Activated gamma-delta T cell (primary cell): Measurements from ENCODE around the gene DDX54.
A peak's percentile ranks its signal among the peaks of the same experiment; 100 is the strongest.
"Not testable (repeated sequence)": the region's sequence is repeated elsewhere in the genome, so short reads cannot be mapped to it uniquely, and the experiment has no call there.

ENCODE experiments used
- DNase-seq: peaks from one replicate; lab custom pipeline; 2025; lab: John Stamatoyannopoulos, UW

The DDX54 gene

GRCh38 chr12:113220593-113221180 lies 35.4 kb upstream of the DDX54 start:
- peak; percentile 53 for DNase-seq

DNA sequence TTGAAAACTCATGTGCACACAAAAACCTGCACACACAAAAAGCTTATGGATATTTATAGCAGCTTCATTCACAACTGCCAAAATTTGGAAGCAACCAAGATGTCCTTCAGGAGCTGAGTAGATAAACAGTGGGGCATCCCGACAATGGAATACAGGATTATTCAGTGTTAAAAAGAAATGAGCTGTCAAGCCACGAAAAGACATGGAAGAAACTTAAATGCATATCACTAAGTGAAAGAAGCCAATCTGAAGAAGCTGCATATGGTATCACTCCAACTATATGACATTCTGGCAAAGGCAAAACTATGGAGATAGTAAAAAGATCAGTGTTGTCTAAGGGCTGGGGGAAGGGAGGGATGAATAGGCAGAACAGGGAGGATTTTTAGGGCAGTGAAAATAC lies 30.7 kb upstream of the DDX54 start:
- DNase-seq: no peak

GRCh38 chr12:113214895-113215400 lies 29.7 kb upstream of the DDX54 start:
- DNase-seq: no peak

DNA sequence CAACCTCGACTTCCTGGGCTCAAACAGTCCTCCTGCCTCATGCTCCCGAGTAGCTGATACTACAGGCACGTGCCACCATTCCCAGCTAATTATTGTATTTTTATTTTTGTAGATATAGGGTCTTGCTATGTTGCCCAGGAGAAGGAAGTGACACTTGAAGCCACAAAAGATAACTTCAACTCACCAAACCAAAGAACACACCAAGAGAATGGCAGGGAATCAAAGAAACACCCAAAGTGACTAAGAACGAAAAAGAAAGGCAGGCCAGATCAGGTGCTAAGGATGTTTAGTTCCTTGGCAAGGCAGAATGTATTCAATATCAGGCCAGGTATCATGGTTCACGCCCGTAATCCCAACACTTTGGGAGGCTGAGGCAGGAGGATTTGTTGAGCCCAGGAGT lies 25.9 kb upstream of the DDX54 start:
- DNase-seq: no peak

DNA sequence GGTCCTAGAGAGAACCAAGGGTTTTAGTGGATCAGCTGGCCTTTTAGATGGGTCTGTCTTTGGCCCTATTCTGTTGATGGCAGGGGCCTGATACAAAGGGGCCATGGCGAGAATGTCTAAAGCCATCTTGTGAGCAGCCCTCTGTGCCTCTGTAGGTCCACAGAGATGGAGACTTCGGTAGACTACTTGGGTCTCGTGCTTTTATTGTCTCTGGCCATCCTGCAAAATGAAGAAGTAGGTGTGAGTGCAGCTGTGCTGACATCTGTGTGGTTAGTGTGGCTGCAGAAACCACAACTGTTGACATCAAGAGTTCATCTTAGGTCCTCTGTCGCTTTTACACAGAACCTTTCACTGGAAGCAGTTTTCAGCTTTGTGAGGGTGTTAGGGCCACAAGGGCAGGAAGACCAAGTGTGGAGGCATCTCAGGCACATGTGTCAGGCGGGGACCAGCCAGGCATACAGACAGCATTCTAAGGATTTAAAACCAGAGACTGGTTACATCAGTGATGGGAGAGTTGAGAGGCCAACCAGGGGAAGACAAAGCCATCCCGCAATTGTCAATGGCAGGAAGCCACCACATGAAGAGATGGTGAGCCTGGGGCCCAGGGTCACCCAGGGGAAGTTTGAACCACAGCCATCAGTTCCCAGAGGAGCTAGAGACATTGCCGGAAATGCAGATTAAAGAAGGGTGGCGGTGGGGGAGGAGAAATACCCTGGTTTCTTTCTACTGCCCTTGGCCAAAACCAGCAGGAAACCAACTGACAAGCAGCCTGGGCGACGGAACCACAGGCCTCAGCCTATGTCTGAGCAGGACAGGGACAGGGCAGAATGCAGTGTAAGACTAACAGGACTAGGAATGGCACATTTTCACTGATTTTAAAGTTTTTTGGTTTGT lies 23.0 kb upstream of the DDX54 start:
- no peak for DNase-seq

GRCh38 chr12:113207613-113208040 lies 22.3 kb upstream of the DDX54 start:
- DNase-seq: no peak

- DNase-seq: not testable (repeated sequence)
Observed at GRCh38 chr12:113206802-113207201, 21.5 kb upstream of the DDX54 start.

- no peak for DNase-seq
Observed at GRCh38 chr12:113204804-113205203, 19.5 kb upstream of the DDX54 start.

- no peak for DNase-seq
Observed at GRCh38 chr12:113203852-113204760, 18.8 kb upstream of the DDX54 start.

- no peak for DNase-seq
Observed at GRCh38 chr12:113202300-113203075, 17.2 kb upstream of the DDX54 start.

DNA sequence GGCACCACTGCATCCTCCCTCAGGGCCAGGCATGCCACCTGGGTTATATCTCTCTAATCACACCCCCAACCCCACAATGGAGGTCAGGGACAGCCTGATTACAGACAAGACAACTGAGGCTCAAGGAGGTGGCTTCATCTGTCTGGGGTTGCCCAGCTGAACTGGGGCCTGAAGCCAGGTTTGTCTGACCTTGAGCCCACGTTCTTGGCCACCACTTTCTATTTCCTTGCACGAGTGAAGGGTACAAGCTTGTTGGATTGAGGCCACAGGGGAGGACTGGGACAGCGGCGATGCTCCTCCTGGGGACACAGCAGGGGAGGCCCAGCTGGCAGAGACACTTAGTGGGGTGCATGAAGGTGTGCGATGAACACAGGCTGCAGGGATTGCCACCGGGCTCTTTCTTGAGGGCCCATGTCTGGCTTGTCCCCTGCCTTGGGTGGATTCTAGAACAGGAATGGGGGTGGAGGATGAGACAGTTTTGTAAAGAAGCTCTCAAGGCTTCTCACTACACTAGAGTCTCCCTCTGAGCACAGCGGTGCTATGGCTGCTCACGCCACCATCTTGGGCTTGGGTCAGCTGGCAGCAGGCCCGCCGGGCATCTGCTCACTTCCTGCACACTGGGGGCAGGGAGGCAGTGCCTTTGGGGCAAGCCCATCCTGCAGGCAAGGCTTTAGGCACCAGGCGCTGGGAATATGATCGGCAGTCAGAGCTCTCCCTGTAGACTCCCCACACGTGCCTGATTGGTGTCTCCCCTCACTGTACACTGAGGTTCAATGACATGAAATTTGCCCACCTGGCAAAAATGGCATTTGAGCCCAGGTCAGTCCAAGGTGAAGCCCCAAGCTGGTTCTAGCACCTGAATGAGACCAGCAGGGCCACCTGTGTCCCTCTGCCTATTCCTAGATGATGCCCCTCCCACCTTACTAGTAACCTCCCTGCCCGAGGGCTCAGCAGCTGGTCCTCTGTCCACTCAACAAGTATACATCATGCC lies 16.2 kb upstream of the DDX54 start:
- DNase-seq: no peak

DNA sequence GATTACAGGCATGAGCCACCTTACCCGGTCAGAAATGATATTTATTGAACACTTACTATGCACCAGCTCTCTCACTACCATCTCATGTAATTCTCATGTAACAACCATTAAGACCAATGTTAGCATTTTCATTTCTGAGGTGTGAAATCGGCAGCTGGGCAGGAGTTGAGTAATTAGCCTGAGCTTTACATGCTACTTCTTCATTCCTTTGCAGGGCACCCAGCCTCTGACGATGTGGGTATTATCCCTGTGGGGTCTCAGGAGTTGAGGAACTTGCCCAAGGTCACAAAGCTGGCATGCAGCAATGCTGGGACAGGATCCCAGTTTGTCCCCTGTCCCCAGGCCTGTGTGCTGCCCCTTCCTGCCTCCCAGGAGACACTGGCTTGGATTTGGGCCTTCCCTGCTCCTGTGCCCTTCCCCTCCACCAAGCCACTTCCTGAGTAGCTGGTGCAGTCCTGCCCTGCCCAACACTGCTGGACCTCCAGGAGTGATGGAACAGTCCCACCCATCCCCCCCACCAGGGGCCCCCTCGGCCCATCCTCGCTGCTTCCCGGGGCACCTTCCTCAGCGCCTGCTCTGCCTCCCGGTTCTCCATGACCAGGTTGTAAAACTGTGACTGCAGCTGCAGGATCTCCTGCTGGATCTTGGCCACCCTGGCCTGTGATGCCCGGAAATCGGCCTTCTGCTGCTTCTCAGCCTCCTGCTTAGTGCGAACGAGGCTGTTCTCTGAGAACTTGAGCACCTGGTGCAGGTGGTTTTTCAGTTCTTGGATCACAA lies 14.9 kb upstream of the DDX54 start:
- no peak for DNase-seq

DNA sequence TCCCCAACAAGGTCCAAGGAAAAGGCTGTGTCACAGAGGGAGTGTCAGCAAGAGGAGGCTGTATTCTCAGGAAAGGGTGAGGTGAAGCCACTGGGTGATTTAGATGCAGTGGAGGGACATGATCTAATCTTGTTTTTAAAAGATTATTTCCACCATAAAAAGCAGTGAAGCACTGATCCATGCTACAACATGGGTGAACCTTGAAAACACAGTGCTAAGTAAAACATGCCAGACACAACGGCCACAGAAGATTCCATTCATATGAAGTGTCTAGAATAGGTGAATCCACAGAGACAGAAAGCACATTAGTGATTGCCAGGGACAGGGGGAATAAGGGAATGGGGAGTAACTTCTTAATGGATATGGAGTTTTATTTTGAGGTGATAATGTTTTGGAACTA lies 13.0 kb upstream of the DDX54 start:
- DNase-seq: no peak

DNA sequence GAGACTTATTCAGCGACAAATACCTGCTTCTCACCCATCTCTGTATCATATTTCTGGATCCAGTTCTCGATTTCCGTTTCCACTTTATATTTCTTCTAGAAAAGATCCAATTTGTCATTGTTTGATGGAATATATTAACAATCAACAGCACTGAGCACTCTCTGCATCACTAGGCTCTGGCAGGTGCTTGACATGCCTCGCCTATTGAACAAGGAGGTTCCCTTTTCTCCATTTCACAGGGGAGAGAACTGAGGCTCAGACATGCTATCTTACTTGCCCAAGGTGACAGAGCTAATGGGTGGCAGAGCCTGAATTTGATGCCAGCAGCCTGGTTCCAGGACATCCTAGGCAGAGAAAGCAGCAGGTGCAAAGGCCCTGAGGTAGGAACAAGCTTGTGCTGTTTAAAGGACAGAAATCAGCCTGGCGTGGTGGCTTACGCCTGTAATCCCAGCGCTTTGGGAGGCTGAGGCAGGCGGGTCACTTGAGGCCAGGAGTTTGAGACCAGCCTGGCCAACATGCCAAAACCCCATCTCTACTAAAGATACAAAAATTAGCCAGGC lies 12.3 kb upstream of the DDX54 start:
- DNase-seq: no peak

GRCh38 chr12:113196990-113197389 lies 11.7 kb upstream of the DDX54 start:
- no peak for DNase-seq

DNA sequence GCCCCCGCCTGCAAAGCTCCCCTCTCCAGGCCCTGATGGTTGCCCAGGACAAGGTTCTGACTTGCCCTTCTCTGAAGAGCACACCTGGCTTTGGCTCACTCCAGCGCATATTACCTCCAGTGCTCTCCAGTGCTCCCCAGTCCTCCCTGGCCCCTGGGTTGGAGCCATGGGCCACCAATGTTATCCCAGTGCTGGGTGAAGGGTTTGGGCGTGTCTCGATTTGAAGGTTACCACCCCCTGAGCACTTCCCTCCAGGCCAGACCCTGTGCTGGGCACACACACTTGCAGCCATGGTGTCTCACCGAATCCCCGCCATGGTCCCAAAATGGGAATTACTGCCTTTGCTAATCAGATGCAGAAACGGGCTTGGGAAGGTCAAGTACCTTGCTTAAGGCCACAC lies 11.3 kb upstream of the DDX54 start:
- DNase-seq: no peak

DNA sequence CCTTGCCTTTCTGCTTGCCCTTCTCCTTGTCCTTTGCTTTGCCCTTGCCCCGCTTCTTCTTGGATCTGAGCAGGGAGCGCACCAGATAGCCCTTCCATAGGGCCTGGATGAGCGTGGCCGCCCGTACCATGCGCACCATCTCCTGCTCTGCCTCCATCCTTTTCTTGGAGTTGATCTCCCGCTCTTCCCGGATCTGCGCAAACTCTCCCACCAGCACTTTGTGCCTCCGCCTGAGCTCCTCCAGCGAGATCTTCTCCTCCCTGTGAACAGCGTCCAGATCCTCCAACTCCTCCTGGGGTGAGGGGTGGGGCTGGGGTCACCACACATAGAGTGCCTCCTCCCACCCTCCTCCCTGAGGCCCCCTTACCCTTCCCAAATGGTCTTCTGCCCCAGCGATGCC lies 10.3 kb upstream of the DDX54 start:
- DNase-seq: no peak

- DNase-seq: no peak
Observed at GRCh38 chr12:113194971-113195391, 9.7 kb upstream of the DDX54 start.

GRCh38 chr12:113191227-113191626 lies 5.9 kb upstream of the DDX54 start:
- DNase-seq: no peak
